GM18526 (cell line): ENCODE data around the gene ANKRD34A.

Source experiments
- POLR2A ChIP-seq: IDR thresholded peaks from 3 replicates; pipeline ENCODE4 v1.6.1; 2011; ENCODE audit not compliant: insufficient read length; ENCODE audit errors: extremely low read depth

Gene ANKRD34A

DNA sequence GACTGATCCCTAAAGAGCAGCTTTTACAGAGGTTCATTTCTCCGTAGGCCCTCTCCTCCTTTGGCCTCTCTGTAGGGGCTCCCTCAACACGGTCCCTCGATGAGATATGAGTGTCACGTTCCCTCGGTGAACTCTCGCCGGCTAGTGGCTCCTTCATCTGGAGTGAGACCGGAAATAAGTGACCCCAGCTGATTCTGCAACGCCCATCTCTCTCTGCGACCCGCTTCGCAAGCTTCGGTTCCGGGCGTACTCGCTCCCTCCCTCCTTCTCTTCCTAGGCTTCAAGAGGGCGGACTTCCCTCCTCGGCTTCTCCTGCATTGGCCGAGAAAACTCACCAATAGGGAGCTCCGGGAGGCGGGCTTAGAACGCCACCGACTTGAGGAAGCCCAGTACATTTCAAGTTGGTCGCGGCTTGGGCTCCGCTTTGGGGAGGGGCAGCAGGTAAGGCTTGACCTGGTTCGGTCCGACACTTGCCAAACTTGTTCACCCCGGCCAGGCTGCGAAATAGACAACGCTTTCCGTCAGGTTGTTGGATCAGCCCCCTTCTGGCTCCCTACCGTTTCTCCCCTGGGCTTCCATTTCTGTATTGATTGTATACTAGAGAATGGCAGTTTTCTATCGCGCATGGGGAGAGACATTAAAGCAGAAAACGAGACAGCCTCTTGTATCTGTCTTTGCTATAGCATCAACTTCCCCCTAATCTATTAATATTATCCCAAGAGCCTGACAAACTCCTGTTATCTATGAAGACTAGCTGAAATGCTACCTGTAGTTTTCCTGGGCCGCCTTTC, at the start of gene ANKRD34A, which contains the start of gene POLR3GL:
Gene ANKRD34A (minus strand): TSS at position 248 of the 791 bp plus-strand sequence. CDS start 2,816 bp downstream, outside the sequence.
Gene POLR3GL (plus strand): TSS at position 363 of the 791 bp plus-strand sequence. CDS start 10,176 bp downstream, outside the sequence.
- peak; percentile 92 for TF ChIP-seq POLR2A

DNA sequence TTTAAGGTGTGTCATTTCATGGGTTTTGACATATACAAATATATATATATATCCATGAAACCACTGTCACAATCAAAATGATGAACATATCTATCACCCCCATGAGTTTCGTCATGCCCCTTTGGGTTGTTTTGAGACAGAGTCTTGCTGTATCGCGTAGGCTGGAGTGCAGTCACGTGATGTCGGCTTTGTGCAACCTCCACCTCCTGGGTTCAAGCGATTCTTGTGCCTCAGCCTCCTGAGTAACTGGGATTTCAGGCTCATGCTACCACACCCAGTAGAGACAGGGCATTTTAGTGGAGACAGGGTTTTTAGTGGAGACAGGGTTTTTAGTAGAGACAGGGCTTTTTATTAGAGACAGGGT, 49.2 kb upstream of the ANKRD34A start:
- no peak for TF ChIP-seq POLR2A

DNA sequence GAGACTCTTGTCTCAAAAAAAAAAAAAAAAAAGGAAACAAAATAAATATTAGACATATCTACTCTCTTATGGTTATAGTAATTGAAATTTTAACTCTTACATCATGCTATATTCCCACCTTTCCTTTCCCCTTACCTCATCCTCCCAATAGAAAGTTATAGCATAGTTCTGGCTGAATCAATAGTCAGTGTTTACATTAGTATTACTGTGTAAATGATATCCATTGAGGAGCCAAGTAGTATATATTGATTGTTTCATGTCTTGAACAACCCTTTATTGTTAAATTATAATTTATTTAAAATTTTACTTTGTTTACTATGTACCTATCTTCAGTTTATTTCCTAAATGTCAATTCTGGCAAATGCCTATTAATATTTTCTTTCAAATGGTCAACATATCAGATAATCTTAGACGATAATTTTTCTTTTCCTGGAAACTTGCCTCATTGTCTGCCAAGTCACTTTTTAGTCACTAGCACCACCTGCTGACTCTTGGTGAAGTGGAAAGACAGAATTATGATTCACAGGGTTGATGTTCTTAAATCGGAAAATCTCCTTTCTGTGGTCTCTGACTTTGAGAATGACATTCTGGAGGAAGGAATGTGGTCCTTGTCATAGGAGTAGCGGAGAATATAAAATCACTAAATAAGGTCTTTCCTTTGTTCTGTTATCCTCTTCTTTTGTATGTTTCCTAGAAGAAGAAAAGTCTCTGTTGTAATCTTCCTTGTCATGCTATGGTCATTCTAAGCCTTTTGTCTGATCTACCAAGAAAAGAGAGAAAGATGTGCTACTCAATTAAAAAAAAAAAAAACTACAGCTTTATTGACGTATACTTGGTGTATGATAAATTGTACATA, 48.6 kb upstream of the ANKRD34A start:
- TF ChIP-seq POLR2A: no peak

DNA sequence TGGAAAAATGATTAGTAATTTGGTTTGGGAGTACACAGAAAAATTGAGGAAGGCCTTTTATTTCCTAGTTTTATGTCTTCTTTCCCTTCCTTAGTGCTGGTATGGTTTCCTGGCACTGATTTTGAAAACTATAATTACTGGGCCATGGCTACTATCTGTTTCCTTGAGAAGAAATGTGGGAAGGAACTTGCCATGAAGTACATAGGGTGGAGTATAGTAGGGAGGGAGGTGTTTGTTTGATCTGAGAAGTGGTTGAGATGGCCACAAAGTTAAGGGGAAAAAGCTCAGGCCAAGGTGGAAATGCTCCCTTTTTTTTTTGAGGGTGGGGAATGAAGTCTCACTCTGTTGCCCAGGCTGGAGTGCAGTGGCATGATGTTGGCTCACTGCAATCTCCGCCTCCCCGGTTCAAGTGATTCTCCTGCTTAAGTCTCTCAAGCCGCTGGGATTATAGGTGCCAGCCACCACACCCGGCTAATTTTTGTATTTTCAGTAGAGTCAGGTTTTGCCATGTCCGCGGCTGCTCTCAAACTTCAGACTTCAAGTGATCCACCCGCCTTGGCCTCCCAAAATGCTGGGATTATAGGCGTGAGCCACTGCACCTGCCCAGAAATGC, 45.9 kb upstream of the ANKRD34A start:
- no peak for TF ChIP-seq POLR2A

DNA sequence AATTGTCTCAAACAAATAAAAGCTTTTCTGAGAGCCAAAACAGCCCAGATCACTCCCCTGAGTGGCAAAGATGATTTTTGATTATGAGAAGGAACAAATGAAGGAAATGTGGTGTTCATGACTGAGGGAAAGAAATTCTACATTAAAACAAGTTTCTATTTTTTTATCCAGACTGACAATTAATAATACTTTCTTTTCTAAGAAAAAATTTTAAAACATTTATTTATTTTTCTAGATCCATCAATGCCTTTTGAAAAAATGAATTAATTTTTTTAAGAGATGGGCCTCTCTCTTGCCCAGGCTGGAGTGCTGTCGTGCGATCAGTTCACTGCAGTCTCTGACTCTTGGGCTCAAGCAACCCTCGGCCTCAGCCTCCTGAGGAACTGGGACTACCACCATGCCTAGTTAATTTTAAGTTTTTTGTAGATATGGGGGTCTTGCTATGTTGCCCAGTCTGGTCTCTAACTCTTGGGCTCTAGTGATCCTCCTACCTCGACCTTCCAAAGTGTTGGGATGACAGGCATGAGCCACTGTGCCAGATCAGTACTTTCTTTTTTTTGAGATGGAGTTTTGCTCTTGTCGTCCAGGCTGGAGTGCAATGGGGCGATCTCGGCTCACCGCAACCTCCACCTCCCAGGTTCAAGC, 43.2 kb upstream of the ANKRD34A start:
- TF ChIP-seq POLR2A: no peak

DNA sequence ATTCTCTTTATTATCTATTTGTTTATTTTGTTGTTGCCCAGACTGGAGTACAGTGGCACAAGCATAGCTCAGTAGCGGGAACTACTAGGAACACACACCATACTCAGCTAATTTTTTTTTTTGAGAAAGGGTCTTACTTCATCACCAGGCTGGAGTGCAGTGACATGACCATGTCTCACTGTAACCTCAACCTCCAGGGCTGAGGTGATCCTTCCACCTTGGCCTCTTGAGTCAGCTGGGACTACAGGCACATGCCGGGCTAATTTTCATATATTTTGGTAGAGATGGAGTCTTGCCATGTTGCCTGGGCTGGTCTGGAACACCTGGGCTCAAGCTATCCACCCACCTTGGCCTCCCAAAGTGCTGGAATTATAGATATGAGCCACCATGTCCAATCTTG, 37.3 kb upstream of the ANKRD34A start:
- no peak for TF ChIP-seq POLR2A

DNA sequence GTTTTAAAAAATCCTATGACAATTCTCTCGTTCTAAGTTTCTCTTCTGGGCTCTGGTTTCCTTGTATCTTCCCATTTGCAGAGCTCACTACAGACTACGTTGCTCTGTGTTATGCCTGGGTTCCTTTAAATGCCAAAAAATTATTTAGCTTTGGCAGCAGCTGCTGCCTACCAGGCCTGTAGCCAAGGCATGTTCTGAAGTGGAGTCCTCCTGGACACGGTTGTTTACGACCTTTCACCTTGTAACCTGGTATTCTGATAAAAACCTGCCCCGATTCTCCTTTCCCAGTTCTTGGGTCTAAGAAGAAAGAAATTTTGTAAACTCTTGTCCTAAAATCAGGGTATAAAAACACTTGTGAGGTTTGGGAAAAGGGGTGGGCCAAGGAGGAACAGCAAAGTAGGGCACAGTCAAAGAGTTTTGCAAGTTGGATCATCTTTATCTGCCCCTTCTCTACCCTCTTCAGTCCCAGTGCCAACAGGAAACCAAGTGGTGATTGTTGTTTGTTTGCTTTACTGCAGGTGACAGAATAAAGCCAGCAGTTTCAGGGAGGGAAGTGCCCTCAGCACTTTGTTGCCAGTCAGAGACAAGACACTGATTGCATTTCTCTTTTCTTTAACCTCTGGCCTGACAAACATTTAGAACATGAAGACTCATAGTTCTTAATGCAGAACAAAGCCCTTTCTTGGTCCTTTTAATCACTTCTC, 35.1 kb upstream of the ANKRD34A start:
- no peak for TF ChIP-seq POLR2A

DNA sequence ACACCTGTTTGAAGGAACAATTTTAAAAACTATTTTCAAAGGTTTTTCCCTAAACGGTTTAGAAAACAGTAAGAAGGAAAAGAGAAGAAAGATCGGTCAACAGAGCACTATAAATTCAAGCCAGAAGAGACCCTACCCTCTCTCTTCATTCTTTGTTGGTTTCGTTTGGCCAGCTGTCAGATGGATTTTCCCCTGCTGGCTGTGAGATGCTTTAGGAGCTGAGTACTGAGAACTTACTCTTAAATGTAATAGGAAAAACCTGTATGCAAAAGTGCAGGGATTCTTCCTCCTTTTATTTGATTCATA, 33.3 kb upstream of the ANKRD34A start:
- no peak for TF ChIP-seq POLR2A

DNA sequence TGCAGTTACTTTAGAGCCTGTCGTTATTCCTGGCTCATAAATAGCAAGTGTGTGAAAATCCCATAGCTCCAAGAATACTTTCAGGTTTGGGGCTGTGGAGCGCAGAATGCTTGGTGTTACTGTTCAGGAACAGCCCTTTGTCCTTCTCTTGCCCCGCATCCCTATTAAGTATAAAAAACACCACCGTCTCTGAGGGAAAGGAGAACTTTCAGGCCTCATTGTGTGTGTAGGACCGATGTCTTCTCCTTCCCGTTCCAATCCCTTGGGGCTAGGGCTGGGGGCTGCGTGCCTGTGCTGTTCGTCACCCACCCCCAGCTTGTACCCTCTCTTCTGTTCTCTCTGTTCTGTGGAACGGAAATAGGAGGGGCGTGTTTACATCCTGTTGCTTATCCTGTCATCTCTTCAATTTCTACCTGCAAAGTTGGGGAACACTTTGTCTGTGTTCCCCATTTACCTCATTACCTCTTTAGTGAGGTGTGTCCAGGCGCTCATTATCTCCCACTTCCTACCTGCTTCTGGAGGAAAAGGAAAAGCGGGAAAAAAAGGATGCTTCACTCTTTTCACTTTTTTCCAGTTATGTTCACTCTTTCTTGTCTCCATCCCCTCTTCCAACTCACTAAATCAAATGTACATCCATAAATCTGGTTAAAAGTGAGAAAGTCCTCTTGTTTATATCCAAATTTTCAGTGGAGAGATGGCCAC, 32.8 kb upstream of the ANKRD34A start:
- peak; percentile 43 for TF ChIP-seq POLR2A

DNA sequence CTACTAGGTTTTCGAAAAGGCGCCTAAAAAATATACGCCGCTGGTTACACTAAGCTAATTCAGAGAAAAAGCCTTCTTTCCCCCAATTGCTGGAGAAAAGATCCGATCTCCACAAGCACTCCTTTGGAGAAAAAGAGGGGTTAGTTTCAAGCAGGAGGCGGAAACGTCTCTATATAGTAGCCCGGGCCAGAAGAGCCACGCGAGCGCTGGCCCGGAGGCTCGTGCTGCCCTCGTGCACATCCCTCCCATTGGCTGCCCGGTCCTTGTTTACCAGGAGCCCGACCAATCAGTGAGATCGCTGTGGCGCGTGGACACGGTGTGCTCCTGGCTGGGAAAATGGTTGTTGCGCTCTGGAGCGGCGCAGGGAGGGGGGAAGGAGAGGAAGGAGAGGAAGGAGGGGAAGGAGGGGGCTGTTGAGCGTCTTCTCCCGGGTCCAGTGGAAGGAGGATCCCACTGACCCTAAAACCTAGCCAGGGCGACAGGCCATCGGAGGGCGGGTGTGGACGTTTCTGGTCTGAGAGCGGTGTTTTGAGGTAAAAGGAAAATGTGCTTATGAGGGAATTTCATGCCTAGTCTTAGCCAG, 32.1 kb upstream of the ANKRD34A start, which contains the start of gene TXNIP:
Gene TXNIP (minus strand): TSS at position 147 of the 583 bp plus-strand sequence. CDS start 313 bp downstream, outside the sequence.
- TF ChIP-seq POLR2A: peak; percentile 83

DNA sequence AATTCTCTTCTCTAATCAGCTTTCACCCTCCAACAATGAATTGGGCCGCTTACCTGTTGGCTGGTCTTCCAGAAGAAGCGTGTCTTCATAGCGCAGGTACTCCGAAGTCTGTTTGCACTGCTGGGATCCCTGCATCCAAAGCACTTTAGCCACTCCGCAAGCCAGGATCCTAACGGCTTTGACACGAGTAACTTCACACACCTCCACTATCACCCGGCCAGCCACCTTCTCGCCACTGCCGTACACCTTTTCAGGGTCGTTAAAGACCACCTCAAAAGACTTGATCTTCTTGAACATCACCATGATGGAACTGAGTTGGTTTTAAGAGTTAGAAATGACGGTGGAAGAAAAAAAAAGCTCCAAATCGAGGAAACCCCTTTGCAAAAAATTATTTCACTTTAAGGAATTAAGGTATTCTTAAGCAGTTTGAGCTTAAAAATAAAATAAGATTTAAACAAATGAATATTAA, 31.6 kb upstream of the ANKRD34A start:
- TF ChIP-seq POLR2A: no peak

DNA sequence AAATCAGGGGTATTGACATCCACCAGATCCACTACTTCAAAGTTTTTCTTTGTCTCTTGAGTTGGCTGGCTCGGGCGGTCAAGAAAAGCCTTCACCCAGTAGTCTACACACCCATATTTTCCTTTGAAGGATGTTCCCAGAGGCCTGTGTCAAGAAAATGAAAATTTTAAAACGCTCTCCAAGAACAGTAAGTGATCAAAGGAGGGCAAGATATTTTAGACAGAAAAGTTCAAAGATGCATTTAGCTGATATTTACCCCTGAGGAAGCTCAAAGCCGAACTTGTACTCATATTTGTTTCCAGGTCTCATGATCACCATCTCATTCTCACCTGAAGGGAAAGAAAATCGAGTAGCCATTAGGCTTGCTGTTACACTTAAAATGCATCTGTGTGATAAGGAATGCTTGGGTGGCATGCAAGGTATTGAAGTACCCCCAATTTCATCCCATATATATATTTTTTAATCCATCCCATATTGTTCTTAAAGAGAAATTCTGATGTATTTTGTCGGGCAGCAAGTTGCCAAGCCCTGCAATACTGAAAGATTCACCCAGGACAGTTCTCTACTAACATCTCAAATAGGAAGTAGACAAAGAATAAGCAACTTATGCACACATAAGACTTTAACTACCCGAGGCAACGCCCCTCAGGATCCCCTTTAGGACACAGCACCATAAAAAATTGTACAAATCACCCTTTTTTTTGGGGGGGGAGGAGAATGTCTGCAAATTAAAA, 30.9 kb upstream of the ANKRD34A start:
- no peak for TF ChIP-seq POLR2A
